Stimulated activated CD4-positive, alpha-beta T cell treated with anti-CD3 and anti-CD28 coated beads, TNF-alpha, amount 100 ng/mL, for 4 hours (primary cell): Measurements from ENCODE around the gene SYTL5.

ENCODE experiments used
- DNase-seq, 3 experiments: peaks; one replicate each; pipeline ENCODE4 v3.0.0-alpha.2; 2020; ENCODE audit warnings: low read depth in 3 of 3

Gene SYTL5

DNA sequence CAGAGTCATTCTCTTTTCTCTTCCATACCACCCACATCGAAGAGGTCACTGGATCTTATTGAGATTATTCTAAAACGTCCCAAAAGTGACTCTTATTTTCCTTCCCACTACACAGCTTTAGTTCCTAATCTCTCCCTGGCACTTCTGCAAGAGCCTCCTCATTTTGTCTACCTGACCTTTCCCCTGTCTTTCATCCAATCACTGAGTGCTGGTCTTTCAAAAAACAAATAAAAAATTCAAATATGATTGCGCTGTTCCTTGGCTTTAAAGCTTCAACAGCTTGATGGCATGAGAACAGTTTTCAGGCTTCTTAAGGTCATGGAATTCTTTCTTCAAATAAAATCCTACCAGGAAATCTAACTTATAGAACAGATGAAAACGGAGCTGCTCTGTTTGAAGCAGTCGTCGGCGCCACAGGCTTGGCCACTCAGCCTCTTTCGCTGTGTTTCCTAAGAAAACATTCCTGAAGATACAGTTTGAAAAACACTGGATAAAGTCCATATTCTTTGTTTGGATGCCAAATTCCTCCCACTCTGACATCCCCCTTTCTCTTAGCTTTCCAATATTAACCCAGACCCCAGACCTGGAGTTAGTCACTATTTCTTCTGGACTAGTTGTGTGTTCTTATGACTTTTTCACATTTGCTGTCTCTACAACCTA lies 12.5 kb downstream of the SYTL5 start:
- no peak for DNase-seq

DNA sequence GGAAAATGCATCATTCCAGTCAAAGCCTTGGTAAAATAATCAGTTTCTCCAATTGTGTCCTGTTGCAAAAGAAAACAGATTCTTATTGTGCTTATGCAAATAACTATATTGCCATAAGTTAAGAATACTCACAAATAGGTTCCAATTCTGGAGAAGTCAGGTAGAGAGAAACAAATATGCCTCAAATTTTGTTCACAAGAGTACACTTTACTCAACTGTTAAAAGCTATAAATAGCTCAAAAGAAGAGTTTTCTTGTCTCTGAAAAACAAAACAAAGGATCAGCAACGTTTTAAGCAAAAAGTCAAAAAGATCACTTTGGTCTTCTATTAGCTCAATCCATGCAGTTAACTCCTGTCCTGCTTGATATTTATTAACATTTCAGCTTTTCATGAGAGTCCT lies 21.9 kb downstream of the SYTL5 start:
- no peak for DNase-seq

DNA sequence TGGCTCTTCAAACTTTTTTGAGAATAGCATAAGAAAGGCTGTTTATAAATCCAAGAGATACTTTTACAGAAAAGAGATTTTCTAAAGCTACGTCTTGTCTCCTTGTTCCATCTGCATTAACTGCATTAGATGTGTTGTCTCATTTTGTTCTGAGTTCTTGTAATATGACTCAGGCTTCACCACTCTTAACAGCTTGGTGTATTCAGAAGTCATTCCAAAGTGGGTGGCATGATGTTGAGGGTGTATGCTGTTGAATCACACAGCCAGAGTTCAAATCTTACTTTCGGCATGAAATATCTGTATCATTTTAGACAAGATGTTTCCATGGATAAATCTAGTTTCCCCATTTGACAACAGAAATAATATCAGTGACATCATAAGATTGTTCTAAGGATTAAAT lies 30.1 kb downstream of the SYTL5 start:
- DNase-seq, result no peak

DNA sequence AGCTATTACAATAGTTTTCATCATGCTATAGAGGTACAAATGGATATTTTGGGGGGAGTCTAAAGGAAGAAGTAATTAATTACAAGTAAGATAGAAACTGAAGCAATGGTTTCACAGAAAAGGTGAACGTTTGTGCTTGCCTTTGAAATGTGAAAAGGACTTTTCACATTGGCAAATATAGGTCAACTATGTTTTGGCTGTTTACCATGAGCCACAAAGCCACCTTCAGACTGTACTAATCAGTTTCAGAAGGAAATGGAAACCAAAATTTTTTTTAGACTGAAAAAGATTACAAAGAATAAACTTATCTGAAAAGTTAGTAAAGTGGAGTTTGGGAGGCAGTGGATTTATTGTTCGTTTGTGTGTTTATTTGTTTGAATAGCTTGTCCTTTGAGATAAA lies 32.1 kb downstream of the SYTL5 start:
- no peak for DNase-seq

DNA sequence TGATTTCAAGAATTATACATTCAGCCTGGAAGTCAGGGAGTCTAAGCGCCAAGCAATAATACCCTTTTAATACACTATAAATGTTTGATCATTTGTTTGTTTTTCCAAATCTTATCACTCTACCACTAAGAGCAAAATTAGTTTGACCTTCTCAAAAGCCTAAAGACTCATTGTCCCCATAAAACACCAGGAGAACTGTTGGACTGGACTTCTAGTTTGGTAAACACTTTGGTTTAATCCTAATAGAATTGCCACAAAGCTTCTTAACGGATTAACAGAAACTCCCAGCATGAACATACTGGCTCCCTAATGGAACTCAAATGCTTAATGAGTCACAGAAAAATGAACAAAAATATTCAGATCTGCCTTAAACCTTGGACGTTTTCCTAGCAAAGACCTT lies 34.9 kb downstream of the SYTL5 start:
- DNase-seq, result no peak

DNA sequence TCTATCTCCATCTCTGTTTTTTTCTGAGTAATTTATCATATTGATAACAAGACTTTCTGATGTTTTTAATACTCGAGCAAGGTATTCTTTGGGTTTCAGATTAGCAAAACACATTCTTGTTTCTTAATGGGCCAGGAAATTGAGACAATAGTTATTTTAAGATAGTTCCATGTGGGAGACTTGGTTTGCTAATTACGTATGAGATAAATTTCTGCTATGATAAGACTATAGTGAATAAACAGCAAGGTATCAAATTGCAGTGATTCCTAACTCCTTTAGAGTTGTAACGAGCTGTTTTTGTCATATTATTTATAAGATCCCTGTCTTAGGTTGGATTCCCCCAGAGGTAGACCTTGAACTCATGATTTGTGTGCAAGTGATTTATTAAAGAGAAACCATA lies 38.3 kb downstream of the SYTL5 start:
- DNase-seq, result no peak

DNA sequence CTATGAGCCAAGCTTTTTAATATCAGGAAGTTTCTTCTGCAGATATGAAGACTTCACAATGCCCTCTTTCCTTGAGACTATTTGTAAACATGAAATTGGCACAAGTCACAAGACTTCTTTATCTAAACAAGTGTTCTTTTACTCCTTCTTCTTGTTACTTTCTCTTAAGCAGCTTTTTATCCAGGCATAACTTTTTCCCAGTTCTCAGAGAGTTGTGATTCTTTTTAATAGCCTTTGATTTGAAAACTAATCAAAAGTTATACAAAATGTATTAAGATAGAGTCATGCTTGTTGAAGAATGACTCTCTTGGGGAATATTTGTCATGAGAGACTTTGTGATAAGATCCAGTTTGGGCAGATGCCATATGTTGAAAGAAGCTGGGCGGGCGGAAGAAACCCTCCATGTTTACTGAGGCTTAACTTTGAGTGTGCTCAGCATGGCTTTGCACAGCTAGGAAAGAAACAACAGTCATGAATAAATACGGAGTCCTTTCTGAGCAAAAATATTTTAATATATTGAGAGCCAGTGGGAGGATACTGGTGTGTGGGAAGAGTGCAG lies 39.3 kb downstream of the SYTL5 start:
- DNase-seq, result no peak

DNA sequence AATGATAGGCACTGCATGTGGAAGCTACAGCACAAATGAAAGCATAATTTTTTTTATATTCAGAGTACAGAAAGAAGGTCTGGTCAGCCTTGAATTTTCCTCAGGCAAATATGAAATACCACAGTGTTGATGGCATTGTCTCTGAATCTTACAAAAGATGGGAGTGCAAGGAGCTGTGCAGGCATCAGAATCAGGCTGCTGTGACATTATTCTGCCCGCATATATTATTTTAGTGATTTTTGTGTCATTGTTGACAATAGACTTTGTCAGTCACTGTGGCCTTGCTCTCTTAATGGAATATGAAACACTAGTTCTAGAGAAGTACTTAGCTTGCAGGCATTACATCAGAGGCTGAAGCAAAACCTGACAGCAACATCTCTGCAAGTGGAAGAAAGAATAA lies 42.5 kb downstream of the SYTL5 start:
- DNase-seq, result no peak

DNA sequence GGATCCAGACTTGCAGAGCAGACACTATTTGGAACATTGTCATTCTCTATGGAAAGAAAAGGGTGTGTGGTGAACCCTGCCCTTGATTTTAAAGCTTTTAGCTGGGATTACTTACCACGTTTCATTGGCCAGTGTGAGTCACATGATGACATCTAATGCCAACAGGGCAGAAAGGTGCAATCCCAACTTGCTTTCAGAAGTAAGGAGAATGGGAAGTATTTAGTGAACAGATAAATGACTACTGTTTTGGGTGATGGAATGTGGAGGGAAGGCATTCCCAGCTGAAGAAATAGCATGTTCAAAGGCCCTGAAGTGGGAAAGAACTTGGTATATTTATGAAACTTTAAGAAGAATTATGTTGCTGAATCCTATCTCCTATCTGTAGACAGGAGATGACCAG lies 44.5 kb downstream of the SYTL5 start:
- DNase-seq, result no peak

DNA sequence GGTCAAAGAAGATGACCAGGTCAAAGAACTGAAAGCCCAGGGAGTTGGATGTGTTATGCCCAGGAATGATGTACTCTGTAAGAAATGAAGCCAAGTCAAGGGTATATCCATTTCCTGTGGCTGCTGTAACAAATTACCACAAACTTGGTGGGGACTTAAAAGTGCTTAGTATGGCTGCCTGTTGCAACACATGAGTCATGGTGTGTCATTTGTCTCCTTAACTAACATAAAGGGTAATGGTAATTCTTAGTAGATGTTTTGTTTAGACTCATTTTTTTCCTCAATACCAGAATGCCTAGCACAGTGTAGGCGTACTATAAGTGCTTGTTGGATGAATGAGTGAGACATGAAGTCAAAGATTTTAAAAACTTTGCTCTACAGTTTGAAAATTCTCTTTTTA lies 45.7 kb downstream of the SYTL5 start:
- DNase-seq, result no peak

DNA sequence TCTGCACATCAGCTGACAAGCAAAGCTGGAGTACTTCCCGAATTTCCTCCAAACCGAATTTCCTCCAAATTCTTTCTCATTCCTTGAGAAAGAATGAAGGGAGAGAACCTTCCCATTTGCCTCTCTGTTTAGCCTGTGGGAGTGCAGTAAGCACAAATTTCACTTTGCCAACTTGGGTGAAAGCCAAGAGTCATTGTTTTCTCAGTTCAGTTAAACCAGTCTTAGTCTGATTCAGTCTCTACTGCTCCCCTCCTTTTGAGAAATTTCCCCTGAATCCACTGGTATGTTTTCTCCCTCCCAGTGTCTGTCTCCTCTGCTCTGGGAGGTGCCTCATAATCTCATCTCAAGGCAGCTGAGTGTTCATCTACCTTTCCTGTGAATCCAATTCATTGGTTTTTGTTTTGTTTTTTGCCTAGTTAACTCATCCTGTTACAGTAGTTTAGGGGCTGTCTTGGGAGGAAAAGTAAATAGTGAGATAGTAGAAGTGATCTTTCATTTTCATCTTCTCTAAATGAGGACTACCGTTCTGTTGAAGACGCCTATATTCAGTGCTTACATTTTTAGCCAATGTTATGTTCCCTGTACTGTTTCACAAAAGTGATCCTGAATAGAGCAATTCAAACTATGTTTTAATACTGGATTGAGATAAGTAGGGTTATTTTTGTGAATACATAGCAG lies 49.0 kb downstream of the SYTL5 start:
- no peak for DNase-seq

DNA sequence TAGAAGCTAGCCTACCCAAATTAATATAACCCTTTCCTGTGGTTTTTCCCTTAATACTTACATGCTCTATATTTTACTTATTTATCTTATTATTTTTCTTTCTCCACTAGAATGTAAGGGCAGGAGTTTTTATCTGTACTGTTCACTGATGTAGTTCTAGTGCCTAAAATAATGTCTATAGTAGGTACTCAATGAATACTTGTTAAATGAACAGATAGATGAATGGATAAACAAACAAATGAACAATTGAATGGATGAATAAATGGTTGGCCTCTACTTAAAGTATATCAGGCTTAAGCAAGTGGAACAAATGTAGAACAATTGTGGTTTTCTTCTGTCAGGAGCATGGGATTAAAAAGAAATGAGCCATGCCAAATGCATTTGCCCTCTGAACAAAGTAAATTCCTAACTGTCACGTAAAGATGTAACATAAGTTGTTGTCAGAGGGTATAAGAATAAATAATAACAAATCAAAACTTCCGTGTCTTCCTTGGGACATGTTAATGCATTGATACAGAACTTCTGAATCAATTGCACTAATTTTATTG lies 54.1 kb downstream of the SYTL5 start:
- DNase-seq, result no peak

DNA sequence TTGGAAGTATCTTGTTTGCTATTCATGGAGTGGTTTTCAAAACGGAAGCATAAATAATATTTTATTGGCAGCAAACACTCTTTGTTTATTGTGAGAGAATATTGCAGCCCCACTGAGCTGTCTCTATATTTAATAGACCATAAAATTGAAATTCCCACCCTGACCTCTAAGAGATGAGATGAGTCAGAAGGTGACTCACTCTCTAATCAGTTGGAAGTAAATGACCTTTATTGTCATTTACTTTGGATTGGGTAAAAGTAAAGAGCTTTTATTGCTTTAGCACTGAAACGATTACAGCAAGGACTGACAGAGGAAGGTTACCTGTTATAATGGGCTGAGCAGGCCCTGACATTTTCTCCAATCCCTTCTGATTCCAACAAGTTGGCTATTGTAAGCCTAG lies 55.0 kb downstream of the SYTL5 start:
- DNase-seq, result no peak

DNA sequence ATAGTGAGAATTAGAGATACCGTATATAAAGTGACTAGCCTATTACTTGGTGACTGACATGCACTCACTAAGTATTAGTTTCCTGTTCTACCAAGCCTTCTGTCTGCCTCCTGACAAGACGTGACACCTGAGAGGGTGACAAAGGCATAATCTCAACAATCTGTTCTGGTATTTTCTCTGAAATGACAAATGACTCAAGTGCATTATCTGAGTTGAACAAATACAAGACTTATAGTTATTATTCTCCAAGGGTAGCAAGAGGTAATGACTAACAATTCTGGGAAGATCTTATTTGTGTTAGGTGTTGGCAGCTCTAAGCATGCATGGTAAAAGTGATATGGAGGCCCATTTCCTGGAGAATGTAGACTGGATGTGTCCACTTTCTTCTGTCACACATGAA lies 60.6 kb downstream of the SYTL5 start:
- no peak for DNase-seq

DNA sequence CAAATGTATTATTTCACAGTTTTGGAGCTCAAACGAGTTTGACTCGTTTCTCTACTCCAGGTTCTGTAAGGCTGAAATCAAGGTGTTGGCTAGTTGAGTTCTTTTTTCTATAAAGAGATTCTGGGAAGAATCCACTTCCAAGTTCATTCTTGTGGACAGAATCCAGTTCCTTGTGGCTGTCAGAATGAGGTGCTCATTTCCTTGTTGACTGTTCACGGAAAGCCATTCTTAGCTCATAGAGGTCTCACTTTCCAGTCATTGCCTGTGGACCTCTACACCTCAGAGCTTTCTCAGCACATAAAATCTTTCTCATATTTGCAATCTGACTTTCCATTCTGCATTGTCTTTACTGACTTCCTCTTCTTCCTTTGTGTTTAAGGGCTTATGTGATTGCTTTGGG lies 62.9 kb downstream of the SYTL5 start:
- no peak for DNase-seq

DNA sequence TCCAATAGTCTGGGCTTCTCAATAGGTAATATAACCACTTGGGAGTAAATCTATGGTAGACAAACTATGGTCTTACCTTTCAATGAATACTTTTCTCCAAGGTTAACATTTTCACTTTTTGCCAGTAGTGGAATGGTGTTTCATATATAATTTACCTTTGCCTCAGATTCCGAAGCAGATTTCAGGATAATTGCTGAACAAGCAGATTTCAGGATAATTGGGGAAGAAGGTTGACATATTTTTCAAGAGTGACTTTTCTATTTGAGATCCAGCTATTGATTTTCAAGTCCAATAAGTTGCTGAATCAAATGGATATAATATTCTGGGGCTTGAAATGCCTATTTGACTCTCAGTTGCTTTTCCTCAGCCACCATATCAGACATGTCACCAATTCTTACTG lies 63.6 kb downstream of the SYTL5 start:
- DNase-seq, result no peak

DNA sequence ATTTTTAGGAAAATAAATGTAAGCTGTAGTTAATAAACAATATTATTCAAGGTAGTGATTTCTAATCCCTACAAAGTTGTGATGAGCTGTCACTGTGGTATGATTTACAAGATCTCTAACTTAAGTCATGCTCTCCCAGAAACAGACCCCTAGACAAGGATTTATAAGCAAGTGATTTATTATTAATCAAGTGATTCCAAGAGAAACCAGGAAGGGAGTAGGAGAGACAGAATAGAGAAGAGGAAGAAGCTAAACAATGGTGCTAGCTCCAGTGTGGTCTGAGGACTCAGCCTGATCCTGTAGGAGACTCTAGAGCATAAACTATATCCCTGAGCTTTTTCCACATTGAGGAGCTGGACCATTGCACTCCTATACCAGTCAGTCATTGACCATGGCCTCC lies 73.1 kb downstream of the SYTL5 start:
- no peak for DNase-seq

DNA sequence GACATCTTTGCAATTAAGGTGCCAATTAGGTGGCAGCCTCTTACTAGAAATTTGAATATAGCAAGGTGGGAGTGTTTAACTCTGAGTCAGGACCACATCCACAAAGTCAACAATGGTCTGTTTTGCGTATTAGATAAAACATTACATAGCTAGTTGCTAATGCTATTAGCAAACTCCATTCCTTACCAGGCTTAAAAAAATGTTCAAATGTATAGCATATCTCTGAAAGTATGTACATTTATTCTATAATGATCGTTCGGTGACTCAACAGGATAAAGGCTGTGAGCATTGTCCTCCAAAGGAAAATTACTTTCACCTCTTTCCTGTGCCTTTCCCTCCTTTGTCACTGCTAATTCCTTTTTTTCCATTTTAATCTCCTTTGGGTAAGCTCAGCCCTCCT lies 74.5 kb downstream of the SYTL5 start:
- DNase-seq, result no peak

DNA sequence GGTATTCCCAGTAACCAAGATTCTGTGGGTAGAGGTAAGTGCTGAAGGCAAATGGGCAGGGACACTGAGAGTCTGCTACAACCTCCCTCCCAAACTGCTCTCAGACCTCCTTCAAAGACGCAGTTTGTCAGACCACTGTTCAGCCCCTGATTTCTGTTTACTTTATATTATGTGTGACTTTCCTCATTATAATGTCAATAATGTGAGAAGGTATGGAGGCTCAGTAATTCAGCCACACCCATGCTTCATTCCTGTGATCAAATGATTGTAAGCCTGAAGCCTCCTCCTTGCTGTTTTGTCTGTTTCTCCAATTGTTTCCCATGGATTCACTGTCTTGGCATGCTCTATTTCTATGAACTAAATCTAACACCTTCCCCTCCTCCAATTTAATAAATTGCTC lies 75.6 kb downstream of the SYTL5 start:
- DNase-seq, result no peak

DNA sequence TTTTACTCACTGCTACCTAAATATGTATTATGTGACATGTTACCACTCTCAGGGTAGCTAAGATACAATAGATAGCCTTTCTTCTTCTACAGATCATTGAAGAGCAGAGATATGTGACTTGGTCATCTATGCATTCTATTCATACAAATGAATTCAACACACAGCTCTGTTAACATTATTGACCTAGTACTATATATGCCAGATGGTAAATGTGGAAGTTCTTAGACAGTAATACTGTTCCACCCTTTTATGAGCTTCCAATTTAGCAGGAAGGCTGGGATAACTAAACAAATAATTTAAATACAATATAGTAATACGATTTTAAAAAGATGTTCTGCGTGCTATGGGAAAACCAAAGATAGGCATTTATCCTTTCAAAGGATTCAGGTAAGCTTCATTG lies 76.0 kb downstream of the SYTL5 start:
- DNase-seq, result no peak

DNA sequence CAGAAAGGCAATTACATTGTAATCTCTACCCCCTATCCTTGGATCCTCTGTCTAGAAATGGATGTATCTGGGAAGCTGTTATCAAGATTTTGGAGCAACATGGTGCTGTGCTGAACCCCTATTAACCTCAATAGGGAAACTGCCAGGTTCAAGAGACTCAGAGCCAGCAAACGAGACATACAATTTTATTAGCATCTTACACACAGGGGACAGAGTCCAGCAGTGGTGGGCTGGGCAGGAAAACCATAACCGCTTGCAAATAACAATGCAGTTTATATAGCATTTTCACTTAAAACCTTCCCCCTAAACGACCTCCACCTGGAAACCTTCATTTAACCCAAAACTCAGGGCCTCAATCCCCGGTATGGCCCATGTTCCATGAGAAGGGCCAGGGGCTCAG lies 79.5 kb downstream of the SYTL5 start:
- DNase-seq, result no peak

DNA sequence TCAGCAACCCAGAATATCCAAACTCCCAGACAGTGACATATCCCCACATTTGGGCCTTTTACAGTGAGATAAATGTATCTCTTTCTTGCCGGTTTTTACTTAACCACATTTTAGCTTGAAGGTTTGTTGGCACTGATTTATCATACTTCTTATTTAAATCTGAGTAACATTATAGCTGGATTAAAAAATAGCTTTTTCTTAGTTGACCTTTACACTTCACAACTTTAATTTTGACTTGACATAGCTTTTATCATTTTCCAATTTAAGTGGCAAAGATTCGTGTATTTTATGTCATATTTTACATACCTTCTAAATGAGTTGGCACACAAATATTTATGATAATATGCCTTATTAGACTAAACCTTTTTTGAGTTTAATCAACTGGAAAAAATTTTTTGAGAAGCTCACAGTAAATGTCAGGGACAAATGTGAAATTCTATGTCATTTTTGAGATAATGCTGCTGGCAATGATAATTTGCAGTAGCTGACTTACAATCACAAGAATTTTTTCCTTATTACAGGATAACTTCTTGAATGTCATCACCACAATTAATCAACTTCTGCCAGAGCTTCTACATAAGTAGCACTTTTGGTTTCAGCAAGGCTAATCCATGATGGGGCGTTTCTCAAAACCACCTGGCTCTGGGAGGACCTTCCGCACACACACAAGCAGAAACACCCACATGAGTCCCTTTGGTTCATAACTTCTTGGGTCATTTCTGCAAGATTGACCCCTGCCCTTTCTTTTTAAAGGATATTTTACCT lies 80.3 kb downstream of the SYTL5 start:
- no peak for DNase-seq

DNA sequence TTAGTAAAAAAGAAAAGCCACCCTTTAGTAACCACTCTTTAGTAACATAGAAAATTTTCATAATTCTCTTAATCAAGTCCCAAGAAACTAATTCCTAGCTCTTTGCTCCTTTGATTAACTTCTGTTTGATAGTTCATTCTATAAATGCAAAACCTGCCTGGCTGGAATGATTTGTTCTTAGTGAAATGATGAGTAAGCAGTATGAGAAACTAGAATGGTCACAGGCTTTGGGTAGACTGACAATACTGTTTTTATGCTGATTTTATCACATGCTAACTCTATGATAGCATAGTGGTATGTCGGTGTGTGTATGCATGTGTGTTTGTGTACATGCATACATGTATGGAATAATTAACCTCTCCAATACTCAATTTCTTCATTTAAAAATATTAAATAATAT lies 81.2 kb downstream of the SYTL5 start:
- DNase-seq, result no peak
